CD14-positive monocyte (primary cell): Measurements from ENCODE around the gene ZBP1. TPM values are rescaled to one million over a fixed set of nuclear protein-coding genes. Genes with fewer than 3 reads are reported as not detected.

Experiments used
- DNase-seq, 3 donors: peaks; one replicate each; pipeline ENCODE4 v3.0.0-alpha.2; 2011 to 2022
- H2AFZ ChIP-seq: 2 replicates; pipeline ENCODE4 v1.6.0; 2012; ENCODE audit warnings: mild to moderate bottlenecking, low read depth, low read length, inconsistent platforms; ENCODE audit not compliant: insufficient read depth, poor library complexity, severe bottlenecking
- H3K27ac ChIP-seq, 2 donors: 1 replicate in 1 of 2; 2 replicates in 1 of 2; pipeline ENCODE4 v1.5.1; 2012 to 2013; ENCODE audit warnings: low read length in 2 of 2, control low read depth in 1 of 2, inconsistent platforms in 1 of 2, low read depth in 1 of 2, mild to moderate bottlenecking in 1 of 2
- H3K27me3 ChIP-seq, 2 donors: one replicate each; pipeline versions ENCODE4 v1.6.0 to v1.6.1; 2011 to 2013; ENCODE audit warnings: low read length in 2 of 2; ENCODE audit not compliant: control insufficient read depth in 2 of 2, insufficient read depth in 2 of 2
- H3K36me3 ChIP-seq, 2 donors: replicated peaks in 1 of 2; 1 replicate in 1 of 2; 2 replicates in 1 of 2; pipeline versions ENCODE4 v1.5.1 to v1.6.1; 2012 to 2013; ENCODE audit warnings: low read length in 2 of 2, control low read depth in 1 of 2, inconsistent platforms in 1 of 2, mild to moderate bottlenecking in 1 of 2; ENCODE audit not compliant: insufficient read depth in 2 of 2, control insufficient read depth in 1 of 2
- H3K4me1 ChIP-seq, 2 donors: 1 replicate in 1 of 2; 2 replicates in 1 of 2; pipeline versions ENCODE4 v1.5.1 to v1.6.1; 2012 to 2013; ENCODE audit warnings: low read length in 2 of 2, control low read depth in 1 of 2, inconsistent platforms in 1 of 2, mild to moderate bottlenecking in 1 of 2, moderate library complexity in 1 of 2; ENCODE audit not compliant: insufficient read depth in 2 of 2, control insufficient read depth in 1 of 2
- H3K4me2 ChIP-seq: replicated peaks from 2 replicates; pipeline ENCODE3; 2012; ENCODE audit warnings: low read length, moderate library complexity, mild to moderate bottlenecking; ENCODE audit not compliant: poor library complexity, severe bottlenecking; ENCODE audit errors: extremely low read depth
- H3K4me3 ChIP-seq, 3 experiments: fragments of 200-600 bp in 1 of 3; sonication (generic) in 1 of 3; replicated peaks in 1 of 3; 1 replicate in 2 of 3; 2 replicates in 1 of 3; pipeline ENCODE4 v1.5.1; 2011 to 2013; ENCODE audit warnings: low read length in 3 of 3, mild to moderate bottlenecking in 3 of 3, control low read depth in 2 of 3, low read depth in 2 of 3, inconsistent platforms in 1 of 3, moderate library complexity in 1 of 3
- H3K79me2 ChIP-seq: 2 replicates; pipeline ENCODE4 v1.6.0; 2012; ENCODE audit warnings: mild to moderate bottlenecking, control low read depth, inconsistent platforms, low read length, moderate library complexity; ENCODE audit not compliant: insufficient read depth
- H3K9ac ChIP-seq: 2 replicates; pipeline ENCODE4 v1.6.0; 2017; ENCODE audit warnings: low read length, mild to moderate bottlenecking; ENCODE audit not compliant: insufficient read depth, poor library complexity, severe bottlenecking
- H3K9me3 ChIP-seq, 2 donors: replicated peaks in 1 of 2; 1 replicate in 1 of 2; 2 replicates in 1 of 2; pipeline versions ENCODE4 v1.5.1 to v1.6.1; 2012 to 2013; ENCODE audit warnings: low read length in 2 of 2, control low read depth in 1 of 2; ENCODE audit not compliant: control insufficient read depth in 1 of 2, insufficient read depth in 1 of 2
- H4K20me1 ChIP-seq: 2 replicates; pipeline ENCODE4 v1.6.0; 2012; ENCODE audit warnings: mild to moderate bottlenecking, low read length, control low read depth, moderate library complexity; ENCODE audit not compliant: insufficient read depth
- H3K27ac Mint-ChIP-seq, 7 donors: one replicate each; pipeline ENCODE4 v1.8.0; 2020; ENCODE audit warnings: mild to moderate bottlenecking in 7 of 7, mixed read lengths in 7 of 7, moderate library complexity in 6 of 7, inconsistent platforms in 2 of 7
- H3K27me3 Mint-ChIP-seq, 3 donors: one replicate each; pipeline ENCODE4 v1.8.0; 2021 to 2022; ENCODE audit warnings: low read depth in 3 of 3, mild to moderate bottlenecking in 3 of 3, mixed read lengths in 3 of 3, moderate library complexity in 3 of 3, inconsistent platforms in 1 of 3
- H3K36me3 Mint-ChIP-seq, 2 donors: one replicate each; pipeline ENCODE4 v1.8.0; 2020; ENCODE audit warnings: mixed read lengths in 2 of 2, inconsistent platforms in 1 of 2, mild to moderate bottlenecking in 1 of 2
- H3K4me1 Mint-ChIP-seq: one replicate; pipeline ENCODE4 v1.8.0; 2020; ENCODE audit warnings: mild to moderate bottlenecking, mixed read lengths
- H3K4me3 Mint-ChIP-seq, 2 donors: one replicate each; pipeline ENCODE4 v1.8.0; 2020; ENCODE audit warnings: mild to moderate bottlenecking in 2 of 2, mixed read lengths in 2 of 2, moderate library complexity in 1 of 2
- H3K9me3 Mint-ChIP-seq, 7 donors: one replicate each; pipeline ENCODE4 v1.8.0; 2020 to 2022; ENCODE audit warnings: mixed read lengths in 7 of 7, mild to moderate bottlenecking in 6 of 7, moderate library complexity in 6 of 7, inconsistent platforms in 2 of 7
- CTCF ChIP-seq: fragments of 200-600 bp; IDR thresholded peaks from one replicate; pipeline ENCODE4 v1.8.0; 2022; ENCODE audit warnings: antibody characterized with exemption, mild to moderate bottlenecking
- WGBS: methylation state at CpG from one replicate; pipeline ENCODE4 v1.1.5; 2013; ENCODE audit warnings: missing lambda C conversion rate; ENCODE audit not compliant: insufficient coverage; 5-methylcytosine and 5-hydroxymethylcytosine counted together
- intact Hi-C, 2 donors: fragments of 100-400 bp; cut with micrococcal nuclease; formaldehyde crosslinking; loops; one replicate each; pipeline versions ENCODE4 v1.15.0 to v1.15.1; 2023
- polyA plus RNA-seq, 3 donors: library from polyadenylated mRNA; depleted of rRNA in 1 of 3; unstranded in 2 of 3; stranded (reverse) in 1 of 3; fragments of 300-500 nt in 2 of 3; fragments of >200 nt in 1 of 3; fragmentation: Illumina TruSeq in 2 of 3; gene quantifications; 1 replicate in 2 of 3; 2 replicates in 1 of 3; pipeline ENCODE4 v1.2.3, GENCODE V29; 2012 to 2021

Gene ZBP1
- polyA plus RNA-seq, 3 donors: 2.8 to 25.9 (median 3.0) TPM

- no peak overlapping the region for H3K9ac ChIP-seq
- H3K4me1 ChIP-seq: no peaks in the 10 kb centered on the region
- H3K4me2 ChIP-seq: no peak overlapping the region
- no peaks in the 10 kb centered on the region for H3K79me2 ChIP-seq
- Mint-ChIP-seq H3K27me3 (peaks cover 18 to 31% (median 30%) of the 10 kb centered on the region in 3 donors), H3K4me1 (no peaks in the 10 kb centered on the region), H3K36me3 (no peaks in the 10 kb centered on the region), H3K27ac (no peak overlapping the region), H3K9me3 (no peaks in the 10 kb centered on the region), H3K4me3 (peak overlapping the region in 1 of 2 donors; percentile 12)
- no peaks in the 10 kb centered on the region for H3K9me3 ChIP-seq
- peaks cover 2 to 6% of the 10 kb centered on the region in 2 donors for H3K27me3 ChIP-seq
- H4K20me1 ChIP-seq: no peaks in the 10 kb centered on the region
- no peak overlapping the region for H3K4me3 ChIP-seq
- no peaks in the 10 kb centered on the region for H3K36me3 ChIP-seq
- no peak overlapping the region for H2AFZ ChIP-seq
- no peak for DNase-seq
- no peak overlapping the region for H3K27ac ChIP-seq
- TF ChIP-seq CTCF: no peak
- WGBS: 97% methylated on average over 11 of the region's 12 CpGs
- intact Hi-C loops: no loop called here
These were observed 51.3 kb downstream of the ZBP1 start for GRCh38 chr20:57568960-57569359.

- Histone ChIP-seq H3K4me2 (no peak overlapping the region), H3K36me3 (no peaks in the 10 kb centered on the region), H3K9ac (no peak overlapping the region), H3K4me3 (no peak overlapping the region), H3K4me1 (no peaks in the 10 kb centered on the region), H4K20me1 (no peaks in the 10 kb centered on the region), H3K9me3 (no peaks in the 10 kb centered on the region), H2AFZ (no peak overlapping the region), H3K27ac (no peak overlapping the region), H3K79me2 (no peaks in the 10 kb centered on the region), H3K27me3 (peaks cover 0 to 4% of the 10 kb centered on the region in 2 donors)
- TF ChIP-seq CTCF: no peak
- H3K27ac Mint-ChIP-seq: no peak overlapping the region
- intact Hi-C loops: no loop called here
- no peaks in the 10 kb centered on the region for H3K9me3 Mint-ChIP-seq
- 80% methylated on average over 12 of the region's 13 CpGs for WGBS
- DNase-seq: no peak
- H3K4me1 Mint-ChIP-seq: no peaks in the 10 kb centered on the region
- peaks cover 16 to 27% (median 25%) of the 10 kb centered on the region in 3 donors for H3K27me3 Mint-ChIP-seq
- H3K4me3 Mint-ChIP-seq: peak overlapping the region in 1 of 2 donors; percentile 12
- no peaks in the 10 kb centered on the region for H3K36me3 Mint-ChIP-seq
These were observed 51.9 kb downstream of the ZBP1 start for GRCh38 chr20:57568088-57568896.
